Measurements from ENCODE around the gene CAPN13. TPM values are rescaled to one million over a fixed set of nuclear protein-coding genes. Genes with fewer than 3 reads are reported as not detected.

CAPN13 gene
- total RNA-seq, 1 donor from 2014 or later = not detected

DNA sequence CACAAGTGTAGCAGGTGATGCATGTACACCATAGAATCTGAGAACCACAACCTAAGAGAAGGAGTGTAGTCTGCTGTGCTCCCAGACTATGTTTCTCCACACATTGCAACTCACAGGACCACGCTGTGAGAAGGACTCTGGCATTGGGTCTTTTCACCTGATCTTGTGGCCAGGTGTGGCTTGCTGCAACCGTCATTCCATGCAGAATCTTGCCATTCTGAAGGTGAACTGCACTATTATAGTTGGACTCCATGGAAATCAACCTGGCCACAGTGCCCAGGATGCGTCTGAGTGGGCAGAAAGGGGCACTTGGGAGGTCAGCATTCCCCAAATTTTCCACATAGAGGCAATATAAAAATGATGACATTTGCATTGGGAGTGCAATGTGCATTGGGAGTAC, 122.2 kb downstream of the CAPN13 start:
- Mint-ChIP-seq H3K4me1 (peaks cover 14% of the 10 kb centered on the region), H3K4me3 (no peak overlapping the region), H3K36me3 (no peaks in the 10 kb centered on the region), H3K27me3 (ENCODE audit: low read depth) (no peaks in the 10 kb centered on the region), H3K27ac (no peak overlapping the region), H3K9me3 (no peaks in the 10 kb centered on the region)
- TF ChIP-seq, protein P1, sequence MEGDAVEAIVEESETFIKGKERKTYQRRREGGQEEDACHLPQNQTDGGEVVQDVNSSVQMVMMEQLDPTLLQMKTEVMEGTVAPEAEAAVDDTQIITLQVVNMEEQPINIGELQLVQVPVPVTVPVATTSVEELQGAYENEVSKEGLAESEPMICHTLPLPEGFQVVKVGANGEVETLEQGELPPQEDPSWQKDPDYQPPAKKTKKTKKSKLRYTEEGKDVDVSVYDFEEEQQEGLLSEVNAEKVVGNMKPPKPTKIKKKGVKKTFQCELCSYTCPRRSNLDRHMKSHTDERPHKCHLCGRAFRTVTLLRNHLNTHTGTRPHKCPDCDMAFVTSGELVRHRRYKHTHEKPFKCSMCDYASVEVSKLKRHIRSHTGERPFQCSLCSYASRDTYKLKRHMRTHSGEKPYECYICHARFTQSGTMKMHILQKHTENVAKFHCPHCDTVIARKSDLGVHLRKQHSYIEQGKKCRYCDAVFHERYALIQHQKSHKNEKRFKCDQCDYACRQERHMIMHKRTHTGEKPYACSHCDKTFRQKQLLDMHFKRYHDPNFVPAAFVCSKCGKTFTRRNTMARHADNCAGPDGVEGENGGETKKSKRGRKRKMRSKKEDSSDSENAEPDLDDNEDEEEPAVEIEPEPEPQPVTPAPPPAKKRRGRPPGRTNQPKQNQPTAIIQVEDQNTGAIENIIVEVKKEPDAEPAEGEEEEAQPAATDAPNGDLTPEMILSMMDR (IDR thresholded peaks at IDR 0.05; ENCODE audit: unreplicated experiment) = no peak
- DNase-seq (ENCODE audit: low spot score in 2 of 2, unreplicated experiment in 2 of 2) = peak in 1 of 2 experiments; percentile 5

DNA sequence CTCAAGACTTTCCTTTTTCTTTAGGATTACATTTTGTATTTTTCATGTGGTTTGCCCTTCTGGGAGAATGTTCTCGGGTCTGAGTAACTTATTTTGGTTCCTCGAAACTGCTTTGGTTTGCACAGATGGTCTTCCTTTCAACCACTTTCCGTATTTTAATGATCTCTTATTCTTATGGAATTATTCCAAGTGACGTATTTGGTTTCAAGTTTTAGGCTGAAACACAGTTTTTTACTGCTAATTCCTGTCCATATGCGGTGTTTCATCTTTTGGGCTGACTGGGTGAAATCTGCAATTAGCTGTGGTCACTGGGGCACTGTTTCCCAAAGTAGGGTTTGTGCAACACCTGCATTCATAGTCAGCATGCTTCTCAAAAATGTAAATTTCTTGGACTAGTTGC, 122.7 kb downstream of the CAPN13 start:
- H3K36me3 Mint-ChIP-seq = no peaks in the 10 kb centered on the region
- DNase-seq (ENCODE audit: low spot score in 2 of 2, unreplicated experiment in 2 of 2) = no peak
- H3K4me3 Mint-ChIP-seq = no peak overlapping the region
- no peaks in the 10 kb centered on the region for H3K27me3 Mint-ChIP-seq (ENCODE audit: low read depth)
- no peak overlapping the region for H3K27ac Mint-ChIP-seq
- H3K9me3 Mint-ChIP-seq = no peaks in the 10 kb centered on the region
- H3K4me1 Mint-ChIP-seq = peaks cover 10% of the 10 kb centered on the region
- TF ChIP-seq, protein P1 (IDR thresholded peaks at IDR 0.05; ENCODE audit: unreplicated experiment) = no peak

DNA sequence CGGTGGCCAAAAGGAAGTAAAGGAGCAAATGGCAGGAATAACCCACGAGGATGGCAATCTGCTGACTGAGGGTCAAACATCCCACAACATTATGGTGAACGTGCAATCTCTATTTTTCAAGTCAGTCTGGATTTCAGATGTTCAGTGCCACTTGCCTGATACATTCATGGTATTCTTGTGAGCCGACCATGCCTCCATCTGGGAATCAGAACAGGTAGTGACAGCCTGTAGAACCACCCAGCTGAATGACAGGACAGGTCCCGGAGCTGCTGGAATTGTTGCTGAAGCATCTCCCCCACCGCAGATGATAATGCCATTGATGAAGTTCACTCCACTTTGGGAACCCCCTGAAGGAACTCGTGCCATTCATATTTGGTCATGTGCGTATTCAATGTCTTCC, 123.2 kb downstream of the CAPN13 start:
- peaks cover 6% of the 10 kb centered on the region for H3K4me1 Mint-ChIP-seq
- TF ChIP-seq, protein P1 (IDR thresholded peaks at IDR 0.05; ENCODE audit: unreplicated experiment) = no peak
- H3K4me3 Mint-ChIP-seq = no peak overlapping the region
- H3K27me3 Mint-ChIP-seq (ENCODE audit: low read depth) = no peaks in the 10 kb centered on the region
- no peak overlapping the region for H3K27ac Mint-ChIP-seq
- H3K9me3 Mint-ChIP-seq = no peaks in the 10 kb centered on the region
- no peaks in the 10 kb centered on the region for H3K36me3 Mint-ChIP-seq
- peak in 1 of 2 experiments; percentile 14 for DNase-seq (ENCODE audit: low spot score in 2 of 2, unreplicated experiment in 2 of 2)

DNA sequence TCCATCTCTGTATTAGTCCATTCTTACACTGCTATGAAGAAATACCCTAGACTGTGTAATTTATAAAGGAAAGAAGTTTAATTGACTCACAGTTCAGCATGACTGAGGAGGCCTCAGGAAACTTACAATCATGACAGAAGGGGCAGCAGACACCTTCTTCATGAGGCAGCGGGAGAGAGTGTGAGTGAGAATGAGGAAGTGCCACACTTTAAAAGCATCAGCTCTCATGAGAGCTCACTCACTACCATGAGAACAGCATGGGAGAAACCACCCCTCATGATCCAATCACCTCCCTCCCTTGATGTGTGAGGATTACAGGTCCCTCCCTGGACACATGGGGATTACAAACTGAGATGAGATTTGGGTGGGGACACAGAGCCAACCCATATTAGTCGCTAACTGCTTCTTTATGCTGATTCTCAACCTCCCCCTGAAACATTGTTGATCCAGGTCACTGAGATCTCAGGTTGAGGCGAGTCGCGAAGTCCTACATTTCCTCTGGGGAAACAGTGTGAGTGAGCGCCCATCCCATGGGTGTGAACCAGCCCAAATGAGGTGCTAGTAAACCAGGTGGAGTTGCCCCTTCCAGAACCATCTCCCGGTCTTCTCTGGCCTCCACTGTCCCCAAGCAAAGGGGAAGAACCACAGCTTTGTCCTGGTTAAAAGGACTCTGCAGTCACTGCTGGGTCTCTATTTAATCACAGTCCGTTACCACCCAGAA, 123.8 kb downstream of the CAPN13 start:
- TF ChIP-seq, protein P1 (IDR thresholded peaks at IDR 0.05; ENCODE audit: unreplicated experiment) = no peak
- H3K27me3 Mint-ChIP-seq (ENCODE audit: low read depth) = no peaks in the 10 kb centered on the region

DNA sequence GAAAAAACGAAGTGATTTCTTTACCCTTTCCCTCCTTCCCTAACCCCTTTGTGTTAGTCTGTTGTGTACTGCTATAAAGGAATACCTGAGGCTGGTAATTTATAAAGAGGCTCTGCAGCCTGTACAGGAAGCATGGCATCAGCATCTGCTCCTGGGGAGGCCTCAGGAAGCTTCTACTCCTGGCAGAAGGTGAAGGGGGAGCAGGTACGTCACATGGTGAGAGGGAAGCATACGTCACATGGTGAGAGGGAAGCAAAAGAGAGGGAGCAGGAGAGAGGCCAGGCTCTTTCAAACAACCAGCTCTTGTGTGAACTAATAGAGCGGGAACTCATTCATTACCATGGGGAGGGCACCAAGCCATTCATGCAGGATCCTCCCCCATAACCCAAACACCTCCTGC, 126.2 kb downstream of the CAPN13 start:
- no peaks in the 10 kb centered on the region for H3K36me3 Mint-ChIP-seq
- no peak overlapping the region for H3K27ac Mint-ChIP-seq
- no peaks in the 10 kb centered on the region for H3K9me3 Mint-ChIP-seq
- H3K4me1 Mint-ChIP-seq = no peaks in the 10 kb centered on the region
- H3K4me3 Mint-ChIP-seq = no peak overlapping the region
- TF ChIP-seq, protein P1 (IDR thresholded peaks at IDR 0.05; ENCODE audit: unreplicated experiment) = no peak
- DNase-seq (ENCODE audit: low spot score in 2 of 2, unreplicated experiment in 2 of 2) = peak in 1 of 2 experiments; percentile 10
- no peaks in the 10 kb centered on the region for H3K27me3 Mint-ChIP-seq (ENCODE audit: low read depth)

More for the DNA sequence above, 123.8 kb downstream of the CAPN13 start:
- peak in 1 of 2 experiments; percentile 16 for DNase-seq (ENCODE audit: low spot score in 2 of 2, unreplicated experiment in 2 of 2)
- no peak overlapping the region for H3K4me3 Mint-ChIP-seq
- H3K27ac Mint-ChIP-seq = no peak overlapping the region
- H3K36me3 Mint-ChIP-seq = no peaks in the 10 kb centered on the region
- peaks cover under 1% of the 10 kb centered on the region for H3K4me1 Mint-ChIP-seq
- H3K9me3 Mint-ChIP-seq = no peaks in the 10 kb centered on the region
